GM12872 (cell line): Measurements from ENCODE around the gene ZNF616.

ENCODE experiments used
- CTCF ChIP-seq: IDR thresholded peaks from 3 replicates; pipeline ENCODE4 v1.5.1; 2011; ENCODE audit warnings: low read depth, mild to moderate bottlenecking, low read length, moderate library complexity; ENCODE audit not compliant: insufficient read depth

Gene ZNF616

GRCh38 chr19:52069653-52070052 lies 70.1 kb downstream of the ZNF616 start:
- TF ChIP-seq CTCF = no peak

- TF ChIP-seq CTCF = no peak
Measured at GRCh38 chr19:52066258-52066863, 73.4 kb downstream of the ZNF616 start.

- no peak for TF ChIP-seq CTCF
Measured at GRCh38 chr19:52065399-52065798, 74.3 kb downstream of the ZNF616 start.
